ENCODE results near the gene GNG12.
"Not testable (repeated sequence)": the region's sequence is repeated elsewhere in the genome, so short reads cannot be mapped to it uniquely, and the experiment has no call there.

GRCh38 chr1:67730312-67730711, 103.0 kb downstream of the GNG12 start:
- TF ChIP-seq POLR2A (IDR thresholded peaks at IDR 0.05; ENCODE audit: low read depth, low read length); TAF1 (IDR thresholded peaks at IDR 0.05; ENCODE audit: low read depth, low read length); POLR2AphosphoS5 (IDR thresholded peaks at IDR 0.05; ENCODE audit: low read depth, low read length); SPI1 (IDR thresholded peaks at IDR 0.05; ENCODE audit: low read depth, low read length); PAX5 (IDR thresholded peaks at IDR 0.05; ENCODE audit: insufficient read depth, low read length, severe bottlenecking): not testable (repeated sequence)

All from GM12891 (cell line).